Fibroblast of villous mesenchyme (primary cell): ENCODE results near the gene ZNF708. TPM values are rescaled to one million over a fixed set of nuclear protein-coding genes. Genes with fewer than 3 reads are reported as not detected.

Experiments used
- DNase-seq: peaks from one replicate; pipeline ENCODE4 v3.0.0-alpha.2; 2010; ENCODE audit warnings: low read depth
- H3K4me3 ChIP-seq: 2 replicates; pipeline ENCODE4 v1.5.1; 2011; ENCODE audit warnings: low read depth, mild to moderate bottlenecking, low read length
- CTCF ChIP-seq: IDR thresholded peaks from 2 replicates; pipeline ENCODE4 v1.5.1; 2012; ENCODE audit warnings: low read depth, mild to moderate bottlenecking, low read length; ENCODE audit not compliant: insufficient read depth
- total RNA-seq: library from RNA; depleted of rRNA; stranded (reverse); fragments of >200 nt; gene quantifications from 2 replicates; pipeline ENCODE4 v1.2.3, GENCODE V29; 2012

Gene ZNF708
- total RNA-seq, 1 donor, result 4.3 TPM

- DNase-seq, result peak; percentile 28
- no peak overlapping the region for H3K4me3 ChIP-seq
- peak; percentile 32 for TF ChIP-seq CTCF
Observed at GRCh38 chr19:21256722-21257121, 72.5 kb downstream of the ZNF708 start.

Other genes starting within 250 kb of the ZNF708 start
- gene ZNF714, start 247.2 kb downstream of the ZNF708 start, total RNA-seq, result 8.4 and 13.8 TPM in 2 replicates
- gene ZNF431, start 187.4 kb downstream of the ZNF708 start, total RNA-seq, result 7.1 and 9.9 TPM in 2 replicates
- 5.2 and 9.1 TPM in 2 replicates for gene ZNF738, start 29.6 kb upstream of the ZNF708 start, total RNA-seq
- gene ZNF493, start 67.7 kb upstream of the ZNF708 start, total RNA-seq, result 11.0 and 11.2 TPM in 2 replicates
- gene ZNF429, start 176.2 kb upstream of the ZNF708 start, total RNA-seq, result 1.9 and 4.3 TPM in 2 replicates